GM12873 (cell line): ENCODE measurements around the gene NXPH2.

Experiments used
- TF ChIP-seq, protein P1 (sequence below): IDR thresholded peaks from 2 replicates; pipeline ENCODE4 v1.5.1; 2012; ENCODE audit warnings: low read depth, mild to moderate bottlenecking, moderate library complexity, low read length, control low read depth; ENCODE audit not compliant: insufficient read depth; ENCODE audit errors: missing control alignments

Gene NXPH2

DNA sequence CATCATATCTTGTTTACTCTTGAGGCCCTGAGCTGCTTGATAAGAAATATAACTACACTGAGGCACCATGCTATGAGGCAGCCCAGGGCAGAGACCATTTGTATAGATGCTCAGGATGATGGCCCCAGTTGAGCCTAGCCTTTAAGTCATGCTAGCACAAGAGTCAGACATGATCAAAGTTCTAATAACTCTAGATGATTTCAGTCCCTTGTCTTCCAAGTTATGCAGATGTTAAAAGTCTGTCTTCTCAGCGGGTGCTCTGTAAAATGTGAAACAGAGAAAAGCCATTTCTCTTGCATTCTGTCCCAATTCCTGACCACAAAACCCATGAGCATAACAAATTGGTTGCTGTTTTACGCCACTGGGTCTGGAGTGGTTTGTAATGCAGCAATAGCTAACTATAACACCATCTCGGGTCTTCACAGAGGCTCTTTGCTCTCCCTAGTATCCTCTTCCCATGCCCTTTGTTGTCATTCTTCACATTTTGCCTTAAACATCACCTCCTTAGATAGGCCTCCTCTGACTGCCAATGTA, 49.6 kb downstream of the NXPH2 start:
- TF ChIP-seq, protein P1, sequence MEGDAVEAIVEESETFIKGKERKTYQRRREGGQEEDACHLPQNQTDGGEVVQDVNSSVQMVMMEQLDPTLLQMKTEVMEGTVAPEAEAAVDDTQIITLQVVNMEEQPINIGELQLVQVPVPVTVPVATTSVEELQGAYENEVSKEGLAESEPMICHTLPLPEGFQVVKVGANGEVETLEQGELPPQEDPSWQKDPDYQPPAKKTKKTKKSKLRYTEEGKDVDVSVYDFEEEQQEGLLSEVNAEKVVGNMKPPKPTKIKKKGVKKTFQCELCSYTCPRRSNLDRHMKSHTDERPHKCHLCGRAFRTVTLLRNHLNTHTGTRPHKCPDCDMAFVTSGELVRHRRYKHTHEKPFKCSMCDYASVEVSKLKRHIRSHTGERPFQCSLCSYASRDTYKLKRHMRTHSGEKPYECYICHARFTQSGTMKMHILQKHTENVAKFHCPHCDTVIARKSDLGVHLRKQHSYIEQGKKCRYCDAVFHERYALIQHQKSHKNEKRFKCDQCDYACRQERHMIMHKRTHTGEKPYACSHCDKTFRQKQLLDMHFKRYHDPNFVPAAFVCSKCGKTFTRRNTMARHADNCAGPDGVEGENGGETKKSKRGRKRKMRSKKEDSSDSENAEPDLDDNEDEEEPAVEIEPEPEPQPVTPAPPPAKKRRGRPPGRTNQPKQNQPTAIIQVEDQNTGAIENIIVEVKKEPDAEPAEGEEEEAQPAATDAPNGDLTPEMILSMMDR, result no peak

DNA sequence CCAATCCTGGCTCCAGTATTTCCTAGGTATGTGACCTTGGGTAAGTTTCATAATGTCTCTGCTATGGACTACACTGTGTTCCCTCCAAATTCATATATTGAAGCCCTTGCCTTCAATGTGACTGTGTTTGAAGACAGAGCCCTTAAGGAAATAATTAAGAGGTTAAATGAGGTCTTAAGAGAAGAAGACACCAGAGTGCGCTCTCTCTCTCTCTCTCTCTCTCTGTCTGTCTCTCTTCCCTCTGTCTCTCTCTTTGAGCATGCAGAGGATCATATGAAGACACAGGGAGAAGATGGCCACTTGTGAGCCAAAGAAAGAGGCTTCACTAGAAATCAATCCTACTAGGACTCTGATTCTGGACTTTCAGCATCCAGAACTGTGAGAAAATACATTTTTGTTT, 52.2 kb downstream of the NXPH2 start:
- TF ChIP-seq, protein P1, result no peak

DNA sequence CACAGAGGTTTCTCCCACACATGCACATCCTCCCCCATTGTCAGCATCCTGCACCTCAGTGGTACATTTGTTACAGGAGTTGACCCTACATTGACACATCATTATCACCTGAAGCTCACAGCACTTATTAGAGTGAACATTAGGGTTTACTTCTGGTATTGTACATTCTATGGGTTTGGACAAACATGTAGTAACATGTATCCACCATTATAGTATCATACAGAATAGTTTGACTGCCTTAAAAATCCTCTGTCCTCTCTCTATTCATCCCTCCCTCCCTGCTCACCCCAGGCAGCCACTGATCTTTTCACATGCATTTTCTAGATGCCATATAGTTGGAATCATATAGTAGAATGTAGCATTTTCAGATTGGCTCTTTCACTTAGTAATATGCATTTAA, 53.5 kb downstream of the NXPH2 start:
- TF ChIP-seq, protein P1, result no peak

DNA sequence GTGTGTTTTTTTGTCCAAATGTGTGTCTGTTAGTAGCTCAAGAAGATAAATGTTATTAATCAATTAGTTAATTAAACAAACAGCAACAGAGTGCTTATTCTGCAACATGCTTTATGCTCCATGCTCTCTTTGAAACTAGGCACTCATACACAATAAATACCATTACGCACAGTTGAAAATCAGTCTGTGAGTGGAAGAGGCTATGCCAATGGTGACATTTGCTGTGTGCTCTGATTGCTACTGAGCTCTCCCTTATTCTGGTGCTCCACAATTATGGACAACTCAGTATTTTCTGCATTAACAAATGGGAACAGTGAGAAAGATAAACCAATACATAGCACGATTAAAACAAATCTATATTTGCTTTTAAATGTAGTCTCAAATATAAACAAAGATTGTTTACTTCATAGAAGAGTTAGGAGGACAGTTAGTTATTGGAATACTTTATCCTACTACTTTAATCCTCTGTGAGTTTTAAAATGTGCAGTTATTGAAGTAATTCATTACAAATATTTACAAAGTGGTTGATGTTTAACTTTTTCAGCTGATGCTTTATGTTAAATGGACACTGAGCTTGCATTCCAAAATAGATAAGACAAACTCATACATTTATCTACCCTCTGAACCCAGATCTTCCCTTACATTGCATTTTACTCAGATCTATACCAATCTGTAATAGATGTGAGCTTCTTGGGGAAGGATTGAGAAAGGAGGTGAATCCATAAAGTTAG, 55.3 kb downstream of the NXPH2 start:
- TF ChIP-seq, protein P1, result no peak

DNA sequence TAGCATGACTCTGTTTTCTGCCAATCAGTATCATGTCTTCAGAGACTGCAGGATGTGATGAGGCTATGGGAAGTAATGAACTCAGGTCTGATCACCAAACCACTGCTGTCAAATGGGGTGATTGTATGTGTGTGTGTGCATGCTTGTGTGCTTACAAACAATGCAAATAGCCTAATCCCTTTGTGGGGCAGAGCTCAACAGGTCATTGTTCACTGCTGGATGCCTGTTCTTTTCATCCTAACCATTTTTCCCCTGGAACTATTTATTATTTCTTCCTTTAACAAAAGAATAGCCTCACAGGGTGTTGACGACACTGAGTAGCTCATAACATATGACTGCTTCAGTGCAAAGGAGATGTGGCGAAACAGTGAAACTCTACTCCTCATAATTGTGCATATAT, 55.9 kb downstream of the NXPH2 start:
- TF ChIP-seq, protein P1, result no peak

DNA sequence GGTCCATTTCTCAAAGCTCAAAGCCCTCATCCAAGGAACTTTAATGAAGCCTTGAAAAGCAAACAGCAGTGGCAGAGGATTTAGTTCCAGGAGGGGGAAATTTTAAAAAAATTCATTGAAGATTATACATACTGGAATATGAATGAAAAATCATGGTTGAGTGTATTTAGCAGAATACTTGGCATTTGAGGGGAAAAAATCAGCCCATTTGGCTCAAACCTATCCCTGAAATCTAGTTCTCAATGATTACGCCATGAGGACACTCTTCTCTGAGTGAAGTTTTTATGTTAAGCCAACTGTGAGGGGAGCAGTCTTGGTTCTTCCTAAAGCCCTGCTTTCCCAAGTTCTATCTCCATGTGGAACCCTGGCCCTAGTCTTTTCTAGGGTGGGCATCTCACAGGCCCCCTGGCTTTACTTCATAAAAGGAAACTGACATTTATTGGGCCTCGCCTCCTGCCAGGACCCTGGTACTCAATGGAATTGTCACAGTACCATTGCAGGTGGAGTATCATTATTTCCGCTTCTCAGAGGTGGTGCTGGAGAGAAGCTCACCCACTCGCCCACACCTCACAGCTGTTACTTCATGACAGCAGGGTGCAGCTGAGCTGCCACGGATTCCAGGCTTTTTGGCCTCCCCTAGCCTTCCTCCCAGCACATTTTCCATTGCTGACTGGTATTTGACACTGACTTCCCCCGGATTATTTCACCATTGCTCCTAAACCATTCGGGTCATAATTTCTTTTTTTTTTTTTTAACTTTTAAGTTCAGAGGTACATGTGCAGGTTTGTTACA, 56.8 kb downstream of the NXPH2 start:
- TF ChIP-seq, protein P1, result no peak

DNA sequence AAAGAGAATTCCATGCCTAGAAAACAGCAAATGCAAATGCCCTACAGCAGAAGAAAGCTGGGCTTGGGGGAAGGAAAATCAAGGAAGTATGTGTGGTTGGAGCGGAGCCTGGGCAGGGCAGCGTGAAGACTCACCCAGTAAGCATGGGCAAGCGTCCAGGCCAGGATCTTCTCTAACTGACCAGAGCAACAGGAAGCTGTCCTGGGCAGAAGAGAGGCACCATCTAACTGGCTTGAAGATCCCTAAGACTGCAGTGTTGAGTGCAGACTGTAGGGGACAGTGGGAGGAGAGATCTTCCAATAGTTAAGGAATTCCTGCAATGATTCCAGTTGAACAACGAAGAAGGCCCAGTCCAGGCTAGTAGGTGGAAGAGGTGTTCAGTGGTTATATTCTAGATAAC, 57.9 kb downstream of the NXPH2 start:
- TF ChIP-seq, protein P1, result no peak
